Measurements from ENCODE around the gene PCDHB7. TPM values are rescaled to one million over a fixed set of nuclear protein-coding genes. Genes with fewer than 3 reads are reported as not detected.
"Not testable (repeated sequence)": the region's sequence is repeated elsewhere in the genome, so short reads cannot be mapped to it uniquely, and the experiment has no call there.

The PCDHB7 gene
- total RNA-seq, 1 experiment from 2014 or later = not detected

GRCh38 chr5:141179371-141179770, 6.9 kb downstream of the PCDHB7 start:
- CTCF ChIA-PET = not testable (repeated sequence)

GRCh38 chr5:141179876-141180275, 7.4 kb downstream of the PCDHB7 start:
- H3K4me1 ChIP-seq (ENCODE audit: control insufficient read depth in 1 of 2, insufficient read depth in 2 of 2, low read length in 2 of 2); H3K79me2 ChIP-seq (ENCODE audit: insufficient read depth, low read length); H3K27me3 ChIP-seq (ENCODE audit: insufficient read depth, low read length); CTCF ChIA-PET; H2AFZ ChIP-seq (ENCODE audit: low read depth, low read length, poor library complexity, severe bottlenecking); POLR2A ChIA-PET; H3K4me3 ChIP-seq (replicated peaks in 1 of 2; ENCODE audit: low read depth in 1 of 2, low read length in 2 of 2); H3K9me2 ChIP-seq (ENCODE audit: insufficient read depth); H3K27ac ChIP-seq (ENCODE audit: low read depth, low read length); H3K4me2 ChIP-seq (ENCODE audit: low read length); DNase-seq (ENCODE audit: low read depth, low spot score); RAD21 ChIA-PET (ENCODE audit: low non-redundant PET in 1 of 2, low total read pairs in 2 of 2, uncharacterized antibody in 2 of 2, unreplicated experiment in 2 of 2); H4K20me1 ChIP-seq (ENCODE audit: insufficient read depth); ATAC-seq; H3K36me3 ChIP-seq (ENCODE audit: control insufficient read depth in 1 of 2, insufficient read depth in 2 of 2, low read length in 2 of 2); BruUV-seq (replicated peaks); H3K9ac ChIP-seq (ENCODE audit: low read length); intact Hi-C loops (cut with micrococcal nuclease): not testable (repeated sequence)
- H3K9me3 ChIP-seq (ENCODE audit: control insufficient read depth in 1 of 2, insufficient read depth in 1 of 2, low read depth in 1 of 2, low read length in 2 of 2) = peaks cover 0 to 10% of the 10 kb centered on the region in 2 experiments; a peak in 2 of 4 replicates

More at GRCh38 chr5:141179371-141179770, 6.9 kb downstream of the PCDHB7 start:
- H3K9ac ChIP-seq (ENCODE audit: low read length); DNase-seq (ENCODE audit: low read depth, low spot score); H3K36me3 ChIP-seq (ENCODE audit: control insufficient read depth in 1 of 2, insufficient read depth in 2 of 2, low read length in 2 of 2); H3K9me2 ChIP-seq (ENCODE audit: insufficient read depth); intact Hi-C loops (cut with micrococcal nuclease); H3K4me2 ChIP-seq (ENCODE audit: low read length); H3K4me3 ChIP-seq (replicated peaks in 1 of 2; ENCODE audit: low read depth in 1 of 2, low read length in 2 of 2); H3K4me1 ChIP-seq (ENCODE audit: control insufficient read depth in 1 of 2, insufficient read depth in 2 of 2, low read length in 2 of 2); ATAC-seq; H4K20me1 ChIP-seq (ENCODE audit: insufficient read depth); H3K27ac ChIP-seq (ENCODE audit: low read depth, low read length); RAD21 ChIA-PET (ENCODE audit: low non-redundant PET in 1 of 2, low total read pairs in 2 of 2, uncharacterized antibody in 2 of 2, unreplicated experiment in 2 of 2); POLR2A ChIA-PET; BruUV-seq (replicated peaks); H3K27me3 ChIP-seq (ENCODE audit: insufficient read depth, low read length); H2AFZ ChIP-seq (ENCODE audit: low read depth, low read length, poor library complexity, severe bottlenecking); H3K79me2 ChIP-seq (ENCODE audit: insufficient read depth, low read length): not testable (repeated sequence)
- peaks cover 0 to 10% of the 10 kb centered on the region in 2 experiments; a peak in 2 of 4 replicates for H3K9me3 ChIP-seq (ENCODE audit: control insufficient read depth in 1 of 2, insufficient read depth in 1 of 2, low read depth in 1 of 2, low read length in 2 of 2)

DNA sequence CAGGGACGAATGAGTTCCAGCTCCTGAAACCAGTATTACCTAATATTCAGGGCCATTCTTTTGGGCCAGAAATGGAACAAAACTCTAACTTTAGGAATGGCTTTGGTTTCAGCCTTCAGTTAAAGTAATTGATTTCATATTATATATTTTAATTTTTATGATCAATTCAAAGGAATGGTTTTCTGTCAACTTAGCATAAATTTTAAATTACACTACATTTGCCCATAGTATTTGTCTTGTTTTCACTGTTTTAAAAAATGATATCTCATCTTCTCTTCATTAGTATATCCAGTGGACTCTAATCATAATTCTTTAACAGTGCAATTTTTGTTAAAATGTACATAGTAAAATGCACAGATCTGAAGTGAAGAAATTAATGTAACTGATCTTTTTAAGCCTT, 7.9 kb downstream of the PCDHB7 start:
- no peak overlapping the region for H3K4me2 ChIP-seq (ENCODE audit: low read length)
- no peak overlapping the region for H3K9ac ChIP-seq (ENCODE audit: low read length)
- ATAC-seq (no peak), DNase-seq (ENCODE audit: low read depth, low spot score) (no peak)
- ChIA-PET POLR2A (no interaction called here), RAD21 (ENCODE audit: low non-redundant PET in 1 of 2, low total read pairs in 2 of 2, uncharacterized antibody in 2 of 2, unreplicated experiment in 2 of 2) (no interaction called here), CTCF (no interaction called here)
- H3K4me3 ChIP-seq (replicated peaks in 1 of 2; ENCODE audit: low read depth in 1 of 2, low read length in 2 of 2) = no peak overlapping the region
- H3K9me2 ChIP-seq (ENCODE audit: insufficient read depth) = no peaks in the 10 kb centered on the region
- H3K27me3 ChIP-seq (ENCODE audit: insufficient read depth, low read length) = no peaks in the 10 kb centered on the region
- BruUV-seq (replicated peaks) = no TSS peak
- H3K27ac ChIP-seq (ENCODE audit: low read depth, low read length) = no peak overlapping the region
- no peaks in the 10 kb centered on the region for H3K36me3 ChIP-seq (ENCODE audit: control insufficient read depth in 1 of 2, insufficient read depth in 2 of 2, low read length in 2 of 2)
- peaks cover 0 to 10% of the 10 kb centered on the region in 2 experiments; a peak in 2 of 4 replicates for H3K9me3 ChIP-seq (ENCODE audit: control insufficient read depth in 1 of 2, insufficient read depth in 1 of 2, low read depth in 1 of 2, low read length in 2 of 2)
- H3K4me1 ChIP-seq (ENCODE audit: control insufficient read depth in 1 of 2, insufficient read depth in 2 of 2, low read length in 2 of 2) = no peaks in the 10 kb centered on the region
- TF ChIP-seq ZFX (IDR thresholded peaks at IDR 0.05) (no peak), EGR1 (IDR thresholded peaks at IDR 0.05; ENCODE audit: low read depth) (no peak), CEBPB (IDR thresholded peaks at IDR 0.05; ENCODE audit: low read depth) (no peak), EZH2phosphoT487 (IDR thresholded peaks at IDR 0.05; ENCODE audit: borderline replicate concordance) (no peak), EZH2 (IDR thresholded peaks at IDR 0.05) (no peak), YY1 (IDR thresholded peaks at IDR 0.05; ENCODE audit: extremely low read depth, insufficient replicate concordance, low read depth, low read length) (no peak), JUND (IDR thresholded peaks at IDR 0.05) (no peak), ELF1 (IDR thresholded peaks at IDR 0.05; ENCODE audit: borderline replicate concordance, low read depth) (no peak), CBX3 (IDR thresholded peaks at IDR 0.05; ENCODE audit: low read depth) (no peak), POLR2AphosphoS5 (IDR thresholded peaks at IDR 0.05; ENCODE audit: low read depth, low read length) (no peak)
- TF ChIP-seq, protein P1, sequence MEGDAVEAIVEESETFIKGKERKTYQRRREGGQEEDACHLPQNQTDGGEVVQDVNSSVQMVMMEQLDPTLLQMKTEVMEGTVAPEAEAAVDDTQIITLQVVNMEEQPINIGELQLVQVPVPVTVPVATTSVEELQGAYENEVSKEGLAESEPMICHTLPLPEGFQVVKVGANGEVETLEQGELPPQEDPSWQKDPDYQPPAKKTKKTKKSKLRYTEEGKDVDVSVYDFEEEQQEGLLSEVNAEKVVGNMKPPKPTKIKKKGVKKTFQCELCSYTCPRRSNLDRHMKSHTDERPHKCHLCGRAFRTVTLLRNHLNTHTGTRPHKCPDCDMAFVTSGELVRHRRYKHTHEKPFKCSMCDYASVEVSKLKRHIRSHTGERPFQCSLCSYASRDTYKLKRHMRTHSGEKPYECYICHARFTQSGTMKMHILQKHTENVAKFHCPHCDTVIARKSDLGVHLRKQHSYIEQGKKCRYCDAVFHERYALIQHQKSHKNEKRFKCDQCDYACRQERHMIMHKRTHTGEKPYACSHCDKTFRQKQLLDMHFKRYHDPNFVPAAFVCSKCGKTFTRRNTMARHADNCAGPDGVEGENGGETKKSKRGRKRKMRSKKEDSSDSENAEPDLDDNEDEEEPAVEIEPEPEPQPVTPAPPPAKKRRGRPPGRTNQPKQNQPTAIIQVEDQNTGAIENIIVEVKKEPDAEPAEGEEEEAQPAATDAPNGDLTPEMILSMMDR (IDR thresholded peaks at IDR 0.05 in 2 of 3, conservative IDR thresholded peaks at IDR 0.05 in 1 of 3; ENCODE audit: borderline replicate concordance in 1 of 3, insufficient read depth in 1 of 3, low read depth in 2 of 3, low read length in 2 of 3) = no peak
- TF ChIP-seq, protein P2, sequence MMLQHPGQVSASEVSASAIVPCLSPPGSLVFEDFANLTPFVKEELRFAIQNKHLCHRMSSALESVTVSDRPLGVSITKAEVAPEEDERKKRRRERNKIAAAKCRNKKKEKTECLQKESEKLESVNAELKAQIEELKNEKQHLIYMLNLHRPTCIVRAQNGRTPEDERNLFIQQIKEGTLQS (IDR thresholded peaks at IDR 0.05) = no peak
- TF ChIP-seq, protein P3, sequence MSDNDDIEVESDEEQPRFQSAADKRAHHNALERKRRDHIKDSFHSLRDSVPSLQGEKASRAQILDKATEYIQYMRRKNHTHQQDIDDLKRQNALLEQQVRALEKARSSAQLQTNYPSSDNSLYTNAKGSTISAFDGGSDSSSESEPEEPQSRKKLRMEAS (IDR thresholded peaks at IDR 0.05) = no peak
- H4K20me1 ChIP-seq (ENCODE audit: insufficient read depth) = no peaks in the 10 kb centered on the region
- intact Hi-C loops (cut with micrococcal nuclease) = no loop called here
- no peak overlapping the region for H2AFZ ChIP-seq (ENCODE audit: low read depth, low read length, poor library complexity, severe bottlenecking)
- no peaks in the 10 kb centered on the region for H3K79me2 ChIP-seq (ENCODE audit: insufficient read depth, low read length)
